Measurements from ENCODE around the gene ERBIN. TPM values are rescaled to one million over a fixed set of nuclear protein-coding genes. Genes with fewer than 3 reads are reported as not detected.
"Not testable (repeated sequence)": the region's sequence is repeated elsewhere in the genome, so short reads cannot be mapped to it uniquely, and the experiment has no call there.

Gene ERBIN
- total RNA-seq, 1 donor from 2014 or later, result 55.2 TPM

DNA sequence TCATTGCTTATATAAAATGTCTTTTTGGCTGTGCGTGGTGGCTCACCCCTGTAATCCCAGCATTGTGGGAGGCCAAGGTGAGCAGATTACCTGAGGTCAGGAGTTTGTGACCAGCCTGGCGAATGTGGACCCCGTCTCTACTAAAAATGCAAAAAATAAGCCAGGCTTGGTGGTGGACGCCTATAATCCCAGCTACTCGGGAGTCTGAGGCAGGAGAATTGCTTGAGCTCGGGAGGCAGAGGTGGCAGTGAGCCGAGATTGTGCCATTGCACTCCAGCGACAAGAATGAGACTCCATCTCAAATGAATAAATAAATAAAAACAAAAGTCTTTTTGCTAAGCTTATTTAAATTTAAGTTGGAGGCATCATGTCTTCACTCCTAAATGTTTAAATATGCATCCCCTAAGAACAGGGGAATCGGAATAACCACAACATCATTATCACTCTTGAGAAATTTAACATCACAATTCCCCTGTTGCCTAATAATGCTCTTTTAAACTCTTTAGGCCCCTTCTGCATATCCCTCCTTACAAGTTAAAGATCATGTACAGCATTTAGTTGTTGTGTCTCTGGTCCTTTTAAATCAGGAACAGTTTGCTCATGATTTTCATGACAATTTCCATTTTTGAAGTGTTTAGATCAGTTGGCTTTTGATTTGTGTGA, 72.8 kb downstream of the ERBIN start:
- DNase-seq (ENCODE audit: low read depth in 2 of 2), result no peak

DNA sequence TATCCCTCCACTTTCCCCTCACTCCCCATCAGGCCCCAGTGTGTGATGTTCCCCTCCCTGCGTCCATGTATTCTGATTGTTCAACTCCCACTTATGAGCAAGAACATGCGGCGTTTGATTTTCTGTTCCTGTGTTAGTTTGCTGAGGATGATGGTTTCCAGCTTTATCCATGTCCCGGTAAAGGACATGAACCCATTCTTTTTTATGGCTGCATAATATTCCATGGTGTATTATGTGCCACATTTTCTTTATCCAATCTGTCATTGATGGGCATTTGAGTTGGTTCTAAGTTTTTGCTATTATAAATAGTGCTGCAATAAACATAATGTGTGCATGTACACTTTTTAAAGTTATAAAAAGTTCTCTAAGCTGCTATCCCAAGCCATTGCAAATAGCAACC, 75.6 kb downstream of the ERBIN start:
- DNase-seq (ENCODE audit: low read depth in 2 of 2), result no peak

DNA sequence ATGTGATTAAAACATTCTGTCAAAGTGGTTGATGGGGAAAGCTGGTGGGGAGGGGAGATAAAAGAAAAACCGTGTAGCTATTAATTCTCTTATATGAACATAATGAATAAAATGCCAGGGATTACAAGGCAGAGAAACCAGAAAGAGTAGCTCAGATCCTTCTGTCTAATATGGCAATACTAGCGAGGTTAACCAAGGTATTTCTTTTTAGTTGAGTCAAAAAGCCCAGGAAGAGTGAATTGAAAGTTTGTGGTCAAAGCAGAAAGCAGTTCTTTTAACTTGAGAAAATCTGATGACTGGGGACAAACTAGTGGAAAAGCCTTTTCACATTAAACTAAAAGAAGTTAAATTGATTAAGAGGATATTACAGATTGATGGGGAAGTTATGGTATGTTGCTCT, 76.0 kb downstream of the ERBIN start:
- no peak for DNase-seq (ENCODE audit: low read depth in 2 of 2)

DNA sequence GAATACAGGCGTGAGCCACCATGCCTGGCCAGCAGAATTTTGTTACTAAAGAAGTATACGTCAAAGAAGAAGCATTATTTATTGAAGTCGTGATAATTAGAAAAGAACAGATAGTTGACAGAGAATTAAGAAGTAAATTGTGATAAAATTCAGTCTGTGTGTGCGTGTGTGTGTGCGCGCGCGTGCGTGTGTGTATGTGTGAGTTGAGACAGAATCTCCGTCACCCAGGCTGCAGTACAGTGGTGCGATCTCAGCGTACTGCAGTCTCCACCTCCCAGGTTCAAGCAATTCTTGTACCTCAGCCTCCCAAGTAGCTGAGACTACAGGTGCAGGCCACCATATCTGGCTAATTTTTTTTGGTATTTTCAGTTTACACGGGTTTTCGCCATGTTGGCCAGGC, 77.8 kb downstream of the ERBIN start:
- DNase-seq (ENCODE audit: low read depth in 2 of 2), result no peak

GRCh38 chr5:66009277-66009676, 82.9 kb downstream of the ERBIN start:
- DNase-seq (ENCODE audit: low read depth in 2 of 2), result no peak

GRCh38 chr5:66010476-66010875, 84.1 kb downstream of the ERBIN start:
- peak in 1 of 2 donors; percentile 10 for DNase-seq (ENCODE audit: low read depth in 2 of 2)

DNA sequence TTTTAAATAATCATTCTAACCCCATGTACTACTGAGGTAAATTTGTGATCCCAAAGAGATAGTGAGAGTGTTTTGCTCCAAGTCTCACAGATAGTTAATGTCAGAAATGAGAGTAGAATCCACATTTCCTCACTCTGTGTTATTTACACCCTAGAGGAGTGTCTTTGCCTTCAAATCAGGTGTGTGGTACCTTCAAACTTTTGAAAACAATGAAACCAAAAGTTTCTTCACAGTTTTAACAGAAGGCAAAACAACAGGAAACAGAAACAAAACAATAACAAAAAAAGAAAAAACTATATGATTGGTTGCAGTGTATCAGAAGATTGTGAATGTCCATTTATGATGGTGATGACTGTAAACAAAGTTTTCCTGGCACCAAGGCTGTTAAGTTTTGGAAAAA, 85.9 kb downstream of the ERBIN start:
- DNase-seq (ENCODE audit: low read depth in 2 of 2), result no peak

- peak in 1 of 2 donors; percentile 14 for DNase-seq (ENCODE audit: low read depth in 2 of 2)
These were observed 87.0 kb downstream of the ERBIN start for GRCh38 chr5:66013397-66013796.

DNA sequence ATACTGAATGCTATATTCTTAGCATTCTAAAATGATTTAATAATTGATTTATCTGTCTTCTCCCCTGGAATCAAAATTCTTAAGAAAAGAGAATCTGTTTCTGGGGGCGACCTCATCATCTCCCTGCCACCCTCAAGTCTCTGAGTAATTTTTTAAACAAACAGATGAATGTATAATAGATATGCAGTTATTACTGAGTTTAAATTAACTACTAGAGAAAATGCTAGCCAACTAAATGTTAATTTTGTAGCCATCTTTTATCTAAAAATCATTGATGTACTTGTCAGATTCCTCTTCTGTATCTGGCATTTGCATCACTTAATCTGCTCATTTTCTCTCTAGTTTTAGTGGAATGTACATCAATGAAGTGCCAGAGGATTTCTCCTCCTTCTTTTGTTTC, 87.5 kb downstream of the ERBIN start:
- DNase-seq (ENCODE audit: low read depth in 2 of 2), result no peak

- DNase-seq (ENCODE audit: low read depth in 2 of 2), result peak; percentile 20 to 48
These were observed 89.0 kb downstream of the ERBIN start for GRCh38 chr5:66015196-66015960.

DNA sequence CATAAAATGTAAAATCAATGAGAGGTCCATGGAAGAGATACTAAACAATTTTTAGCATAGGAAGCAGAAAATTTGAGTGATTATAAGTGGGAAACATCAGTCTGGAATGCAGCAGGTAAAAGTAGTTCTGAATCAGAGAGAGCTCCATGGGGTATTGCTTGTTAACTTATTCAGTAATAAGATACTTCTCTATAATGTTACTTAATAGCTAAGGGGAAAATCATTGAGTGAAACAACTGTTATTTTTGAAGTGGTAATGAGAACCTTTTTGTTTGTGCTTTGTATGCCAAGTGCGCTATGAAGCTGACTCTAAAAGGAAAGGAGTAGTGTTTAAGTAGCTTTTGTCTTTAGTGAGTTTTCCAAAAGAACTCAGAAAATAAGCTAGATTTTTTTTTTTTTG, 95.2 kb downstream of the ERBIN start:
- no peak for DNase-seq (ENCODE audit: low read depth in 2 of 2)

DNA sequence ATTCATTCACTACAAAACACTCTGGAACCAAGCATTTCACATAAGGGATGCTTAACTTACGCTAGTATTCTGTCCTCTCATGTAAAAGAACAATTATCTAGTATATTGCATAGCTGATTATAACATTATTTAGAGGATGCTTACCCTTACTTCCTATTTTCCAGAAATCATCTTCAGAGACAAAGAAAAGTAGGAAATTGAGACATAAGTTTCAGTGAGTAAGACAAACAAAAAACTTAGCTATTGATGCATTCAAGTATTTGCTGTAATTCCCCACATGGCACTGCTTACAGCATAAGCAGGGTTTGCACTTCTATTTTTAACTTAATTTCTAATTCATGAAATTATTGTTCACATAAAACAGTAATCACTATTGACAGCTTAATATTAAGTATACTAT, 112.9 kb downstream of the ERBIN start:
- no peak for DNase-seq (ENCODE audit: low read depth in 2 of 2)

GRCh38 chr5:66039701-66040100, 113.3 kb downstream of the ERBIN start:
- no peak for DNase-seq (ENCODE audit: low read depth in 2 of 2)

DNA sequence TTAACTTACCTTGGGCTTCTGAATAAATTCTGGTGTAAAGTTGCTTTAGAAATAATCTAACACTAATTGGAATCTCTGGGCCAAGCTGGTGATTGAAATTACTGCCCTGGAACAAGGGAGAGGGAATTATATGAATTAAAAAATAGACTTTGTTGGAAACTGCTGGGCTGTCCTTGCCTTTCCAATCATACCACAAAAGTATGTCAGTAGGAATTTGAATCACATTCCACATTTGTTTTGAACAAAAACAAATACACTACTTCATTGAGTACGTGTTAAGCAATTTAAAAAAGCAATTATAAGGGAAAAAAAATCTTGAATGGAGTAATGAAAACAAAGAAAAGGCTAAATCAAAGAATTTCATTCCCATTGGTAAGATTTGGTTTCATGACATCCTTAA, 115.3 kb downstream of the ERBIN start:
- DNase-seq (ENCODE audit: low read depth in 2 of 2), result no peak

DNA sequence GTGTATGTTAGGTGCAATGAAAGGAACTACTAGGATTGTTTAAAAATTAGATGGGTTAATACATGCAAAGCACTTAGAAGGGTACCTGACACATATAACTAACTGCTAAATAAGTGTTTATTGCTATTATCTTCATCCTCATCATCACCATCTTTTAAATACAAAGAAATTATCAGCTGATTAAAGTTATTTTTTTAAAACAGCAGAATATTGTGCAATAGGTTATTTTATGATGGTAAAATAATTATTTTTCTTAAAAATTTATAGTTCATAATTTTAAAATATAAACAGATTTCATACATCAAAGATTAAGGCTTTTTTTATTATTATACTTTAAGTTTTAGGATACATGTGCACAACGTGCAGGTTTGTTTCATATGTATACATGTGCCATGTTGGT, 130.9 kb downstream of the ERBIN start:
- DNase-seq (ENCODE audit: low read depth in 2 of 2), result no peak

DNA sequence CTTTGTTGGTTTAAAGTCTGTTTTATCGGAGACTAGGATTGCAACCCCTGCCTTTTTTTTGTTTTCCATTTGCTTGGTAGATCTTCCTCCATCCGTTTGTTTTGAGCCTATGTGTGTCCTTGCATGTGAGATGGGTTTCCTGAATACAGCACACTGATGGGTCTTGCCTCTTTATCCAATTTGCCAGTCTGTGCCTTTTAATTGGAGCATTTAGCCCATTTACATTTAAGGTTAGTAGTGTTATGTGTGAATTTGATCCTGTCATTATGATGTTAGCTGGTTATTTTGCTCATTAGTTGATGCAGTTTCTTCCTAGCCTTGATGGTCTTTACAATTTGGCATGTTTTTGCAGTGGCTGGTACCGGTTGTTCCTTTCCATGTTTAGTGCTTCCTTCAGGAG, 134.9 kb downstream of the ERBIN start:
- not testable (repeated sequence) for DNase-seq (ENCODE audit: low read depth in 2 of 2)

DNA sequence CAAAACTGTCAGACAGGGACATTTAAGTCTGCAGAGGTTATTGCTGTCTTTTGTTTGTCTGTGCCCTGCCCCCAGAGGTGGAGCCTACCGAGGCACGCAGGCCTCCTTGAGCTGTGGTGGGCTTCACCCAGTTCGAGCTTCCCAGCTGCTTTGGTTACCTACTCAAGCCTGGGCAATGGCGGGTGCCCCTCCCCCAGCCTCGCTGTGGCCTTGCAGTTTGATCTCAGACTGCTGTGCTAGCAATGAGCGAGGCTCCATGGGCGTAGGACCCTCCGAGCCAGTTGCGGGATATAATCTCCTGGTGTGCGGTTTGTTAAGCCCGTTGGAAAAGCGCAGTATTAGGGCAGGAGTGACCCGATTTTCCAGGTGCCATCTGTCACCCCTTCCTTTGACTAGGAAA, 136.7 kb downstream of the ERBIN start:
- DNase-seq (ENCODE audit: low read depth in 2 of 2), result not testable (repeated sequence)

- DNase-seq (ENCODE audit: low read depth in 2 of 2), result no peak
These were observed 140.5 kb downstream of the ERBIN start for GRCh38 chr5:66066826-66067225.

DNA sequence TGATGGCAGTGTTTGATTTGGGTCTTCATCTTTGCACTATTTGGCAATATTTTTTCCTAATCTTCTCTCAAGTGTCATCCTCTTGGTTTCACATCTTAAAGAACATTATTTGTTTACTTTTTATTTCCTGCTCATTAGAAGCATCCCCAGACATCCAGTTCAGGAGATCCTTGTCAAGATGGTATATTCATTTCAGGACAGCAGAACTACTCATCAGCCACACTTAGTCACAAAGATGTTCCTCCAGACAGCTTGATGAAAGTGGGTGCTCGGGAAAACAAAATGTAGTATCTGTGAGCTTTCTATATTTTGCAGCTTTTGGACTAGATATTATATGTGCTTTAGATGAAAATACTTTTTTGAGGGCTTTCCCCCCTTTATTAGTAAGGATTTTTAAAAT, 145.7 kb downstream of the ERBIN start:
- DNase-seq (ENCODE audit: low read depth in 2 of 2), result no peak

GRCh38 chr5:66074901-66075300, 148.5 kb downstream of the ERBIN start:
- DNase-seq (ENCODE audit: low read depth in 2 of 2), result no peak

DNA sequence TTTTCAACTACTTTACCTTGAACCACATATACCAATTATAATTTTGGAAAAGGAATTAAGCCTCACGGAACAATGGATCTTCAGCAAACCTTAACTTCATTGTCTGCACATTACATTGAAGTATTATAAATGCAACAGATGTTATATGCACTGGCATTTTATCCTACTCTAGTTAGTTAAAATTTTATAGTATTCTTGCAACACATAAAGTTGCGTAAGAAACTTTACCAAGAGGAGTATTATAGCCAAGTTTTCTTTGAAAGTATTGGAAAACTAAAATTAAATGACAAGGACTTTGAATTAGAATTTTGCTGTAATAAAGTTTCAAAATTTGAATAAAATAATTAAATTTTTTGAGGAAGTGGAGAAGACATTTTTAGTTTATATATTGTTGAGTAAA, 154.3 kb downstream of the ERBIN start:
- no peak for DNase-seq (ENCODE audit: low read depth in 2 of 2)

DNA sequence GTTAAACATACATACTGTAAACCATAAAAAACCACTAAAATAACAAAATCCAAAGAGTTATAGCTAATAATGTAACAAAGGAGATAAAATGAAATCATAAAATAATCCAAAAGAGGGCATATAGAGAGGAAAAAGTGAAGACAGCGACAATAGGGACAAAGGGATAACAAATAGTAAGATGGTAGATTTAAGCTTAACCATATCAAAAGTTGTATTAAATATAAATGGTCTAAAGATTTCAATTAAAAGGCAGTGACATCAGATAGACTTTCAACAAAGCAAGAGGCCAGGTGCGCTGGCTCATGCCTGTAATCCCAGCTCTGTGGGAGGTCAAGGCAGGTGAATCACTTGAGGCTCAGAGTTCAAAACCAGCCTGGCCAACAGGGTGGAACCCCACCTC, 163.0 kb downstream of the ERBIN start:
- DNase-seq (ENCODE audit: low read depth in 2 of 2), result no peak

DNA sequence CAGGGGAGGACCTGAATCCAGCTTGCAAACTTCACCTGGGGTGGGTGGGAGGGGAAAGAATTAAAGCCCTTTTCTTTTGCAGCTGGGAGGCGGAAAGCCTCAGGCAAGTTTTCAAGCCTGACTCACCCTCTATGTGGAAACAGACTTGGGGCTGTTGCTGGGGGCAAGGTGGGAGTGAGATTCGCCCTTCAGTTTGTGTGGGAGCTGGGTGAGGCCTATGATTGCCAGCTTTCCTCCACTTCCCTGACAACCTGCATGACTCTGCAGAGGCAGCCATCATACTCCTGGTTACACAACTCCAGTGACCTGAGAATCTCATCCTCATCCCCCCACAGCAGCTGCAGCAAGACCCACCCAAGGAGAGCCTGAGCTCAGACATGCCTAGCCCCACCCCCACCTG, 174.5 kb downstream of the ERBIN start:
- no peak for DNase-seq (ENCODE audit: low read depth in 2 of 2)

Data from lung microvascular endothelial cell (primary cell).